H1 (cell line): Measurements from ENCODE around the gene RBM20. TPM values are rescaled to one million over a fixed set of nuclear protein-coding genes. Genes with fewer than 3 reads are reported as not detected.

Experiments
- CTCF ChIA-PET: fragments of 300-600 bp; sonication (Branson Sonifier 250); formaldehyde crosslinking; loops from one replicate; lab custom pipeline; 2021; ENCODE audit not compliant: partially characterized antibody; lab: Charles Lee
- POLR2A ChIA-PET: fragments of 300-600 bp; sonication (Branson Sonifier 250); formaldehyde crosslinking; loops from one replicate; lab custom pipeline; 2021; ENCODE audit warnings: inconsistent platforms; ENCODE audit not compliant: partially characterized antibody; lab: Charles Lee
- DNase-seq, 2 experiments: peaks; one replicate each; pipeline versions ENCODE4 v3.0.0 to v3.0.0-alpha.2; 2010 to 2022; ENCODE audit warnings: low spot score in 2 of 2, low read depth in 1 of 2, mixed read lengths in 1 of 2
- FAIRE-seq: peaks from 2 replicates; lab custom pipeline; 2011; peaks lifted over from hg19 to GRCh38; lab: Jason Lieb, UNC
- H2AFZ ChIP-seq: 2 replicates; pipeline ENCODE4 v1.8.1; 2012; ENCODE audit warnings: low read length, inconsistent platforms
- H2AK5ac ChIP-seq: 2 replicates; pipeline ENCODE4 v1.6.1; 2013; ENCODE audit warnings: low read depth, low read length
- H2BK120ac ChIP-seq: replicated peaks from 2 replicates; pipeline ENCODE3; 2013; ENCODE audit warnings: low read depth, low read length, inconsistent platforms
- H2BK12ac ChIP-seq: 2 replicates; pipeline ENCODE4 v1.6.1; 2013; ENCODE audit warnings: low read depth, low read length
- H2BK15ac ChIP-seq: 2 replicates; pipeline ENCODE4 v1.6.1; 2013; ENCODE audit warnings: low read length
- H2BK20ac ChIP-seq: 2 replicates; pipeline ENCODE4 v1.6.1; 2013; ENCODE audit warnings: low read length
- H2BK5ac ChIP-seq: 2 replicates; pipeline ENCODE4 v1.6.1; 2013; ENCODE audit warnings: low read depth, low read length
- H3K14ac ChIP-seq: 2 replicates; pipeline ENCODE4 v1.6.1; 2013; ENCODE audit warnings: inconsistent platforms; ENCODE audit not compliant: insufficient read length
- H3K18ac ChIP-seq: 2 replicates; pipeline ENCODE4 v1.6.1; 2013; ENCODE audit warnings: low read length; ENCODE audit errors: extremely low read depth
- H3K23ac ChIP-seq: 2 replicates; pipeline ENCODE4 v1.6.1; 2013; ENCODE audit warnings: inconsistent platforms; ENCODE audit not compliant: insufficient read length
- H3K23me2 ChIP-seq: 2 replicates; pipeline ENCODE4 v1.6.1; 2013; ENCODE audit warnings: low read depth, low read length
- H3K27ac ChIP-seq: 2 replicates; pipeline ENCODE4 v1.6.1; 2011; ENCODE audit warnings: low read depth, low read length, inconsistent platforms
- H3K27me3 ChIP-seq, 4 experiments: replicated peaks in 1 of 4; 1 replicate in 1 of 4; 2 replicates in 3 of 4; pipeline versions ENCODE4 v1.6.1 to v1.8.1; 2011 to 2013; ENCODE audit warnings: low read length in 3 of 4, mild to moderate bottlenecking in 3 of 4, inconsistent platforms in 2 of 4, mixed read lengths in 2 of 4, moderate library complexity in 1 of 4; ENCODE audit not compliant: control insufficient read depth in 3 of 4, insufficient read depth in 3 of 4; ENCODE audit errors: extremely low read depth in 1 of 4
- H3K36me3 ChIP-seq, 4 experiments: 2 replicates each; pipeline versions ENCODE4 v1.6.1 to v1.8.1; 2011 to 2013; ENCODE audit warnings: mild to moderate bottlenecking in 4 of 4, low read length in 3 of 4, moderate library complexity in 2 of 4, control low read depth in 1 of 4, inconsistent platforms in 1 of 4; ENCODE audit not compliant: insufficient read depth in 4 of 4, control insufficient read depth in 2 of 4
- H3K4ac ChIP-seq: replicated peaks from 2 replicates; pipeline ENCODE3; 2013; ENCODE audit warnings: low read length, low read depth, mixed read lengths, inconsistent platforms; ENCODE audit not compliant: insufficient read length
- H3K4me1 ChIP-seq, 4 experiments: replicated peaks in 1 of 4; 1 replicate in 1 of 4; 2 replicates in 3 of 4; pipeline versions ENCODE4 v1.6.1 to v1.8.1; 2011 to 2013; ENCODE audit warnings: low read length in 3 of 4, inconsistent platforms in 2 of 4, mixed read lengths in 1 of 4; ENCODE audit not compliant: insufficient read depth in 4 of 4, control insufficient read depth in 3 of 4
- H3K4me2 ChIP-seq, 2 experiments: 2 replicates each; pipeline versions ENCODE4 v1.6.1 to v1.8.1; 2011 to 2013; ENCODE audit warnings: low read depth in 2 of 2, low read length in 2 of 2, control low read depth in 1 of 2, inconsistent platforms in 1 of 2, mild to moderate bottlenecking in 1 of 2; ENCODE audit not compliant: insufficient read depth in 1 of 2
- H3K4me3 ChIP-seq, 4 experiments: fragments of 200-600, 300-600 bp in 1 of 4; sonication (generic), shearing (Covaris generic), sonication (Bioruptor Twin) in 1 of 4; 2 replicates each; pipeline versions ENCODE4 v1.5.1 to v1.8.1; 2011 to 2016; ENCODE audit warnings: low read length in 4 of 4, low read depth in 3 of 4, control low read depth in 2 of 4, inconsistent platforms in 2 of 4, mild to moderate bottlenecking in 2 of 4, mixed read lengths in 1 of 4, moderate library complexity in 1 of 4; ENCODE audit not compliant: insufficient read depth in 2 of 4; ENCODE audit errors: extremely low read depth in 1 of 4
- H3K56ac ChIP-seq: replicated peaks from 2 replicates; pipeline ENCODE3; 2013; ENCODE audit warnings: low read depth, mild to moderate bottlenecking, mixed read lengths, low read length, inconsistent platforms; ENCODE audit not compliant: insufficient read length
- H3K79me1 ChIP-seq: 2 replicates; pipeline ENCODE4 v1.6.1; 2013; ENCODE audit warnings: low read depth, low read length, control low read depth
- H3K79me2 ChIP-seq, 2 experiments: 2 replicates each; pipeline versions ENCODE4 v1.6.1 to v1.8.1; 2012 to 2013; ENCODE audit warnings: low read length in 2 of 2, mild to moderate bottlenecking in 2 of 2, inconsistent platforms in 1 of 2; ENCODE audit not compliant: insufficient read depth in 2 of 2, control insufficient read depth in 1 of 2
- H3K9ac ChIP-seq, 4 experiments: replicated peaks in 1 of 4; 1 replicate in 1 of 4; 2 replicates in 3 of 4; pipeline versions ENCODE4 v1.6.1 to v1.8.1; 2011 to 2013; ENCODE audit warnings: low read depth in 3 of 4, low read length in 3 of 4, control low read depth in 2 of 4, mild to moderate bottlenecking in 2 of 4, moderate library complexity in 2 of 4, inconsistent platforms in 1 of 4; ENCODE audit errors: extremely low read depth in 1 of 4
- H3K9me3 ChIP-seq, 2 experiments: 2 replicates each; pipeline versions ENCODE4 v1.6.1 to v1.8.1; 2012 to 2013; ENCODE audit warnings: mild to moderate bottlenecking in 2 of 2, moderate library complexity in 2 of 2, control low read depth in 1 of 2, inconsistent platforms in 1 of 2, low read depth in 1 of 2, low read length in 1 of 2, mixed read lengths in 1 of 2; ENCODE audit not compliant: insufficient read depth in 2 of 2
- H4K20me1 ChIP-seq, 2 experiments: replicated peaks in 1 of 2; 2 replicates each; pipeline versions ENCODE3 to v1.8.1; 2011 to 2013; ENCODE audit warnings: inconsistent platforms in 2 of 2, low read length in 2 of 2, mild to moderate bottlenecking in 1 of 2; ENCODE audit not compliant: insufficient read depth in 2 of 2, control insufficient read depth in 1 of 2
- H4K5ac ChIP-seq: 2 replicates; pipeline ENCODE4 v1.6.1; 2013; ENCODE audit warnings: low read length, low read depth, mixed read lengths, inconsistent platforms; ENCODE audit not compliant: insufficient read length
- H4K8ac ChIP-seq: 2 replicates; pipeline ENCODE4 v1.8.0; 2013; ENCODE audit warnings: mild to moderate bottlenecking, moderate library complexity, low read length, inconsistent platforms; ENCODE audit not compliant: insufficient read depth; ENCODE audit errors: extremely low read depth
- H4K91ac ChIP-seq: replicated peaks from 2 replicates; pipeline ENCODE3; 2013; ENCODE audit warnings: low read length, mixed read lengths, inconsistent platforms; ENCODE audit not compliant: insufficient read length
- ASH2L ChIP-seq: fragments of 200-600, 300-600 bp; sonication (generic); IDR thresholded peaks from one replicate; pipeline ENCODE4 v1.7.1; 2017; ENCODE audit warnings: low read length
- BCL11A ChIP-seq, 2 experiments: IDR thresholded peaks; one replicate each; pipeline ENCODE4 v1.6.1; 2011; ENCODE audit warnings: low read depth in 2 of 2, low read length in 2 of 2, mild to moderate bottlenecking in 2 of 2
- CREB1 ChIP-seq: IDR thresholded peaks from 2 replicates; pipeline ENCODE4 v1.6.1; 2012; ENCODE audit warnings: inconsistent platforms
- CTBP2 ChIP-seq: IDR thresholded peaks from 2 replicates; pipeline ENCODE4 v1.7.0; 2011; ENCODE audit warnings: borderline replicate concordance, mild to moderate bottlenecking, moderate library complexity, mixed read lengths, low read length; ENCODE audit not compliant: insufficient read depth, insufficient read length
- HDAC2 ChIP-seq, 2 experiments: fragments of 300-600 bp in 1 of 2; sonication (generic) in 1 of 2; IDR thresholded peaks; 2 replicates each; pipeline ENCODE4 v1.6.1; 2011 to 2012; ENCODE audit warnings: low read depth in 2 of 2, low read length in 2 of 2, mild to moderate bottlenecking in 2 of 2, moderate library complexity in 2 of 2, borderline replicate concordance in 1 of 2, inconsistent platforms in 1 of 2
- JUND ChIP-seq: IDR thresholded peaks from 2 replicates; pipeline ENCODE4 v1.6.1; 2011; ENCODE audit warnings: mild to moderate bottlenecking, improper control_type of control experiment, low read length
- WGBS, 2 experiments: shearing (Covaris generic) in 1 of 2; methylation state at CpG; one replicate each; pipeline versions ENCODE4 v1.1.6 to v1.1.7; 2013 to 2015; ENCODE audit warnings: low lambda C conversion rate in 2 of 2, mixed read lengths in 2 of 2, inconsistent platforms in 1 of 2, low coverage in 1 of 2, missing lambda C conversion rate in 1 of 2; ENCODE audit not compliant: insufficient replicate concordance in 2 of 2, insufficient coverage in 1 of 2, insufficient read length in 1 of 2; ENCODE audit errors: extremely low coverage in 1 of 2, missing lambda C conversion rate in 1 of 2; 5-methylcytosine and 5-hydroxymethylcytosine counted together
- polyA plus RNA-seq, 7 experiments: library from polyadenylated mRNA; depleted of rRNA in 3 of 7; stranded (reverse) in 5 of 7; unstranded in 2 of 7; fragments of >200 nt in 5 of 7; fragments of 200-250 nt in 2 of 7; gene quantifications; 1 replicate in 5 of 7; 2 replicates in 1 of 7; 4 replicates in 1 of 7; pipeline versions ENCODE4 v1.2.1 to v1.2.3, GENCODE V29; 2011 to 2013; ENCODE audit warnings: missing spikeins in 2 of 7, mixed read lengths in 2 of 7
- total RNA-seq: library from RNA; stranded (reverse); fragmentation: NEBNext Ultra II Directional; extraction: Animal tissue kit (Norgen Biotek cat#: 25700); gene quantifications from 2 replicates; pipeline ENCODE4 v1.2.1, GENCODE V29; 2021
- TF ChIP-seq, protein P1 (sequence below): IDR thresholded peaks from 2 replicates; pipeline ENCODE4 v1.6.1; 2011; ENCODE audit warnings: low read depth, mild to moderate bottlenecking, low read length; ENCODE audit not compliant: insufficient read depth

The RBM20 gene
- total and polyA plus RNA-seq, 2 of the 8 experiments (the other 6 are each of a cell fraction or from before 2014, with no cell fraction given), result 0.05 to 0.63 TPM

DNA sequence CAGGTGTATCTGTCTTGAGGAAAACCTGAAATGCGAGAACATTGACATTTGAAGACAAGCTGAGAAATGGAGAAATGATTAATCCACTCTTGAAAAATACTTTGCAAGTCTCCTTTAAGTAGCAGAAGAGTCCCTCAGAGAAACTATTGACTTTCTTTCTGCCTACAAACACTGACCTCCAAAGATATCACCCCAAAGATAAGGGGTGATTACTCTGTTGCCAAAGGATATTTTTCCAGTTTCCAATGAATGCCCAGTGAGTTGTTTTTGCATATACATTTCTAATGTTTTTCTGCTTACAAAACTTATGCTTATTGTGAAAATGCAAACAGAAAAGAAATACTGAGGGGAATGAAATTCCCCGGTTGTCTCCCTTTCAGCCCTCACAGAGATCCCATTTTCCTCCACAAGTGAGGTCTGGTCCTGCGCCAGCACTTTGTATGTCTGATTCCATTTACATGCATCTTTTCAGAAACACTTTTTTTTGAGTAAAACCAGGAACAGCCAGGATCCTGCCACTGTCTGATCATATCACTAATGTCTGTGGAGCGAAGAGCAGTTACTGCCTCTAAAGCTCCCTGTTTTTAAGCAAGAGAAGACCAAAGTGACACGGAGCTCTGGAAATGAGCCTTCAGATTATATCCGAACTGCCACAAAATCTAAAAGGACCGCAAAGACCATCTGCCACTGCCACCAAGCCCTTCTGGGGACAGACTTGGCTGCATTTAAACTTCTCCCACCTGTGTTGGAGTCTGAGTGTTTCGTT is 144.7 kb downstream of the RBM20 start:
- H3K18ac ChIP-seq, result no peak overlapping the region
- no peak overlapping the region for H2AK5ac ChIP-seq
- WGBS, 2 experiments, result 91% methylated on average over 8 of the region's 8 CpGs; no CpG with 5 or more reads in 1 of the 2 experiments
- H3K79me2 ChIP-seq, result no peaks in the 10 kb centered on the region; a peak in 1 of 4 replicates
- H3K4ac ChIP-seq, result no peak overlapping the region
- H3K23ac ChIP-seq, result no peak overlapping the region
- no peak overlapping the region for H3K56ac ChIP-seq
- H3K4me3 ChIP-seq, result no peak overlapping the region
- peaks cover 0 to 7% (median 3%) of the 10 kb centered on the region in 4 experiments; a peak in 3 of 7 replicates for H3K4me1 ChIP-seq
- no peak overlapping the region for H2BK5ac ChIP-seq
- H4K5ac ChIP-seq, result no peak overlapping the region
- H2BK15ac ChIP-seq, result no peak overlapping the region
- no peak overlapping the region for H3K4me2 ChIP-seq
- no peak overlapping the region for H2BK120ac ChIP-seq
- H2BK12ac ChIP-seq, result no peak overlapping the region
- H3K9ac ChIP-seq, result no peak overlapping the region
- H3K23me2 ChIP-seq, result no peaks in the 10 kb centered on the region
- H2BK20ac ChIP-seq, result no peak overlapping the region
- POLR2A ChIA-PET, result no interaction called here
- H2AFZ ChIP-seq, result no peak overlapping the region
- no peak overlapping the region for H4K91ac ChIP-seq
- no peaks in the 10 kb centered on the region for H3K27me3 ChIP-seq
- no peaks in the 10 kb centered on the region for H3K79me1 ChIP-seq
- H3K14ac ChIP-seq, result no peak overlapping the region
- no peak overlapping the region for H4K8ac ChIP-seq
- no peak for FAIRE-seq
- H3K9me3 ChIP-seq, result no peaks in the 10 kb centered on the region
- H3K27ac ChIP-seq, result no peak overlapping the region
- H3K36me3 ChIP-seq, result no peaks in the 10 kb centered on the region
- no peaks in the 10 kb centered on the region for H4K20me1 ChIP-seq
- CTCF ChIA-PET, result interaction anchor here (0.9 to 2.4 kb wide), 2 partner anchors 10 to 15 kb away, joined by 3 to 11 read pairs; no protein-coding TSS in a partner anchor
- no peak for DNase-seq
- TF ChIP-seq HDAC2 (IDR thresholded peaks at IDR 0.05; ENCODE audit: borderline replicate concordance in 1 of 2, low read depth in 2 of 2, low read length in 2 of 2) (no peak), JUND (no peak), ASH2L (no peak), BCL11A (IDR thresholded peaks at IDR 0.05; ENCODE audit: low read depth in 2 of 2, low read length in 2 of 2) (no peak), CREB1 (no peak), CTBP2 (no peak)
- TF ChIP-seq, protein P1, sequence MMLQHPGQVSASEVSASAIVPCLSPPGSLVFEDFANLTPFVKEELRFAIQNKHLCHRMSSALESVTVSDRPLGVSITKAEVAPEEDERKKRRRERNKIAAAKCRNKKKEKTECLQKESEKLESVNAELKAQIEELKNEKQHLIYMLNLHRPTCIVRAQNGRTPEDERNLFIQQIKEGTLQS, result no peak
